Vagina (tissue), 2 donors: ENCODE results near the gene NCEH1. TPM values are rescaled to one million over a fixed set of nuclear protein-coding genes. Genes with fewer than 3 reads are reported as not detected.

Experiments
- DNase-seq, 2 donors: peaks; one replicate each; pipeline ENCODE4 v3.0.0-alpha.2; 2017; ENCODE audit errors: extremely low spot score in 2 of 2
- H3K27ac ChIP-seq: fragments of 200-600 bp; sonication (generic); one replicate; pipeline ENCODE4 v1.5.1; 2019
- H3K27me3 ChIP-seq: fragments of 200-600 bp; sonication (generic); one replicate; pipeline ENCODE4 v1.5.1; 2019
- H3K36me3 ChIP-seq, 2 donors: fragments of 200-600 bp; sonication (generic); one replicate each; pipeline ENCODE4 v1.5.1; 2017 to 2019
- H3K4me1 ChIP-seq: fragments of 200-600 bp; sonication (generic); one replicate; pipeline ENCODE4 v1.5.1; 2019
- H3K4me3 ChIP-seq, 2 donors: fragments of 200-600 bp; sonication (generic); 1 replicate in 1 of 2; 2 replicates in 1 of 2; pipeline ENCODE4 v1.5.1; 2016 to 2019
- H3K9me3 ChIP-seq: fragments of 200-600 bp; sonication (generic); one replicate; pipeline ENCODE4 v1.5.1; 2019
- POLR2A ChIP-seq, 2 donors: fragments of 450-650 bp; IDR thresholded peaks; one replicate each; pipeline ENCODE4 v1.6.1; 2017; ENCODE audit warnings: antibody characterized with exemption in 2 of 2, mild to moderate bottlenecking in 2 of 2, moderate library complexity in 2 of 2
- POLR2AphosphoS5 ChIP-seq, 2 donors: sonication (generic); formaldehyde crosslinking; IDR thresholded peaks; one replicate each; pipeline ENCODE4 v1.9.0; 2017; ENCODE audit warnings: antibody characterized with exemption in 2 of 2, mild to moderate bottlenecking in 2 of 2, low read depth in 1 of 2; ENCODE audit not compliant: insufficient read depth in 1 of 2
- intact Hi-C: fragments of 100-400 bp; cut with DNase I; formaldehyde crosslinking; loops from one replicate; pipeline ENCODE4 v1.15.1; 2023
- small RNA-seq: library from RNA; depleted of rRNA; stranded (forward); fragments of <200 nt; gene quantifications from one replicate; pipeline ENCODE3, GENCODE V24; 2016
- total RNA-seq: library from RNA; depleted of rRNA; stranded (reverse); fragments of >200 nt; gene quantifications from one replicate; pipeline ENCODE4 v1.2.3, GENCODE V29; 2016
- TF ChIP-seq, protein P1 (sequence below), 3 experiments: fragments of 450-650 bp in 2 of 3; fragments of 200-600 bp in 1 of 3; sonication (generic) in 1 of 3; IDR thresholded peaks; one replicate each; pipeline ENCODE4 v1.5.1; 2017 to 2019; ENCODE audit warnings: antibody characterized with exemption in 3 of 3, mild to moderate bottlenecking in 2 of 3, moderate library complexity in 2 of 3

Gene NCEH1
- total RNA-seq, 1 donor from 2014 or later, result 7.4 TPM

DNA sequence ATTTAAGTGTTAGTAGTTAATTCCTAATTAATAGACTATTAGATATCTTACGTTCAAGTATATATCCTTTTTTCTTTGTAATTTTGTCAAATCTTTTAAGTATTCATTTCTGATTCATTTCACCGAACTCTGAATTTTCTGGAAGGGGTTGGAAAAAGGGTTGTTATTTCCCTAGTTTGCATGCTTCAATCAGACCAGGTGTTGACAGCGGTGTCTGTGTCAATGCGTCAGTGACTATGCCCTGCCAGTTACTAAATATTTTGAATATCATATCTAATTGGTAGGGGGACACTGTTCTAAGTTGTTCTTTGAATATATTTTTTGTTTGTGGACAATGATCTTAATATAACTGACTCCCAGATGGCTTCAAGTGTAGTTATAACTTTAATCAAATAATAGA lies 124.9 kb downstream of the NCEH1 start:
- no peak overlapping the region for H3K4me3 ChIP-seq
- intact Hi-C loops, result no loop called here
- H3K27ac ChIP-seq, result peak overlapping the region; percentile 48

DNA sequence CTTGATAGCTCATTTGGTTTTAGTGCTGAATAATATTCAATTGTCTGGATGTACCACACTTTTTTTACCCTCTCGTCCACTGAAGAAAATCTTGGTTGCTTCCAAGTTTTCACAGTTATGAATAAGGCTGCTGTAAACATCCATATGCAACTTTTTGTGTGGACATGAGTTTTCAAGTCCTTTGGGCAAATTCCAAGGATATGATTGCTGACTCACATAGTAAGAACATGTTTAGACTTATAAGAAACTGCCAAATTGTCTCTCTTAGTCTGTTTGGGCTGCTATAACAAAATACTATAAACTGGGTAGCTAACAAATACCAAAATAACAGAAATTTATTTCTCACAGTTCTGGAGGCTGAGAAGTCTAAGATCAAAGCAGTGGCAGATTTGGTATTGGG lies 128.2 kb downstream of the NCEH1 start:
- Histone ChIP-seq H3K27ac (no peak overlapping the region), H3K27me3 (no peaks in the 10 kb centered on the region), H3K36me3 (no peaks in the 10 kb centered on the region), H3K4me3 (no peak overlapping the region), H3K4me1 (peaks cover 57% of the 10 kb centered on the region), H3K9me3 (no peaks in the 10 kb centered on the region)
- DNase-seq, result no peak
- intact Hi-C loops, result no loop called here
- TF ChIP-seq POLR2A (IDR thresholded peaks at IDR 0.05), result no peak

More for the DNA sequence above, 124.9 kb downstream of the NCEH1 start:
- Histone ChIP-seq H3K9me3 (no peaks in the 10 kb centered on the region), H3K4me1 (peaks cover 43% of the 10 kb centered on the region), H3K36me3 (no peaks in the 10 kb centered on the region), H3K27me3 (no peaks in the 10 kb centered on the region)
- TF ChIP-seq POLR2A (IDR thresholded peaks at IDR 0.05), result no peak
- TF ChIP-seq, protein P1, sequence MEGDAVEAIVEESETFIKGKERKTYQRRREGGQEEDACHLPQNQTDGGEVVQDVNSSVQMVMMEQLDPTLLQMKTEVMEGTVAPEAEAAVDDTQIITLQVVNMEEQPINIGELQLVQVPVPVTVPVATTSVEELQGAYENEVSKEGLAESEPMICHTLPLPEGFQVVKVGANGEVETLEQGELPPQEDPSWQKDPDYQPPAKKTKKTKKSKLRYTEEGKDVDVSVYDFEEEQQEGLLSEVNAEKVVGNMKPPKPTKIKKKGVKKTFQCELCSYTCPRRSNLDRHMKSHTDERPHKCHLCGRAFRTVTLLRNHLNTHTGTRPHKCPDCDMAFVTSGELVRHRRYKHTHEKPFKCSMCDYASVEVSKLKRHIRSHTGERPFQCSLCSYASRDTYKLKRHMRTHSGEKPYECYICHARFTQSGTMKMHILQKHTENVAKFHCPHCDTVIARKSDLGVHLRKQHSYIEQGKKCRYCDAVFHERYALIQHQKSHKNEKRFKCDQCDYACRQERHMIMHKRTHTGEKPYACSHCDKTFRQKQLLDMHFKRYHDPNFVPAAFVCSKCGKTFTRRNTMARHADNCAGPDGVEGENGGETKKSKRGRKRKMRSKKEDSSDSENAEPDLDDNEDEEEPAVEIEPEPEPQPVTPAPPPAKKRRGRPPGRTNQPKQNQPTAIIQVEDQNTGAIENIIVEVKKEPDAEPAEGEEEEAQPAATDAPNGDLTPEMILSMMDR (IDR thresholded peaks at IDR 0.05), result no peak
- TF ChIP-seq POLR2AphosphoS5 (IDR thresholded peaks at IDR 0.05; ENCODE audit: insufficient read depth in 1 of 2, low read depth in 1 of 2), result no peak
- no peak for DNase-seq

DNA sequence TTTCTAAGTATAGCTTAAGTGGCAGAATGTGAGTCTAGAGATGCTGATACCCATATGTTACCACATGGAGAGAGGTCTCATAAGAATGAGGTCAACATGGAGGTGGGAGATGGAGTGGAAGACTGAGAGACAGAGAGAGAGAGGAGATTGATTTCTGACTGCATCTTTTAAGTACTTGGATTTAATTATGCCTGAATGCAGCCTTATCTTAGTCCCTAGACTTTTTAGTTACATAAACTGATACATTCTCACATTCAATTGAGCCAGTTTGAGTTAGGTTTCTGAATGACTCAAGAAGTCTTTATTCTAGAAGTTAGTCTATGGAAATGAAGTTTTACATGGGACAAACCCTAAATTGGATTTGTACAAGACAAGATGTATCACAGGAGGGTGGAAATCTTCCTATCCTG lies 129.1 kb downstream of the NCEH1 start:
- H3K4me1 ChIP-seq, result peaks cover 55% of the 10 kb centered on the region

DNA sequence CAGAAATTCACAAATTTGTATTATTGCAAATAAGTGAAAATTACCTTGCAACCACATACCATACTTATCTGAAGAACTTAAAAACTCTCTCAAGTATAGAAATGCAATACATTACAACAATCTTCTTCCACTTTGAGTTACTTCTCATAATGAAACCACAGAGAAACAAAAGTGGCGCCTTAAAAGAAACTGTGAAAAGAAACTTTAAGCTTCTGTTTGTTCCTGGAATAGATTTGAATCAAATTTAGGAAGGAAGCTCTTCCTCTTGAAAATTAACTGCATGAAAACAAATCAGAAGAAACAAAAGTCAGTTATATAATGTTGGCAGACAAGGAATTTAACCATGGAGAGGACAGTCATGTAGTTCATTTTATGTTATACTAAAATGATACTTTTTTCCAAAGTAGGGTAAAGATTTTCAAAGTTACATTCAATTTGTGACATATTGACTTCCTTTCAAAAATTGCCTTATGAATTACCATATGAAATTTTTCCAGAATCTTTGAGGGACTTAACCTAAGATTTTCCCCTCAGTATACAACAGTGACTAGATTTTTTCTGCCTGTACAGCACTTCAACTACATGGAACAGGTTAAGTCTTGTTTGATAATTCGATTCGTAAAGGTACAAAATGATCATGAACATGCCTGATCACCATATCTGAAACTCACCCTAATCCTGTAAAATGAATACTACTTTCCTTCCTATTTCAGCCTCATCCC lies 130.0 kb downstream of the NCEH1 start:
- Histone ChIP-seq H3K27me3 (no peaks in the 10 kb centered on the region), H3K4me3 (no peak overlapping the region), H3K36me3 (no peaks in the 10 kb centered on the region), H3K4me1 (peaks cover 46% of the 10 kb centered on the region), H3K9me3 (no peaks in the 10 kb centered on the region), H3K27ac (peak overlapping the region; percentile 48)
- intact Hi-C loops, result no loop called here
- no peak for DNase-seq
- TF ChIP-seq POLR2A (IDR thresholded peaks at IDR 0.05) (no peak), POLR2AphosphoS5 (IDR thresholded peaks at IDR 0.05; ENCODE audit: insufficient read depth in 1 of 2, low read depth in 1 of 2) (peak in 1 of 2 donors; percentile 48)
- TF ChIP-seq, protein P1 (IDR thresholded peaks at IDR 0.05), result no peak

More for the DNA sequence above, 129.1 kb downstream of the NCEH1 start:
- H3K36me3 ChIP-seq, result no peaks in the 10 kb centered on the region
- no peaks in the 10 kb centered on the region for H3K27me3 ChIP-seq
- TF ChIP-seq POLR2AphosphoS5 (IDR thresholded peaks at IDR 0.05; ENCODE audit: insufficient read depth in 1 of 2, low read depth in 1 of 2), result no peak
- no peak for TF ChIP-seq POLR2A (IDR thresholded peaks at IDR 0.05)
- TF ChIP-seq, protein P1 (IDR thresholded peaks at IDR 0.05), result no peak
- no peak for DNase-seq
- no peaks in the 10 kb centered on the region for H3K9me3 ChIP-seq
- no peak overlapping the region for H3K4me3 ChIP-seq
- intact Hi-C loops, result no loop called here
- H3K27ac ChIP-seq, result peak overlapping the region; percentile 48

Small RNA genes lying within 50 kb of the gene (small RNA-seq; reads per million reads assigned to genes)
- gene RNU6-547P, result not detected

Other genes starting within 250 kb of the NCEH1 start
- gene TNFSF10, start 187.6 kb downstream of the NCEH1 start, total RNA-seq, result 92.8 TPM
- 6.4 TPM for gene ECT2, start 39.7 kb upstream of the NCEH1 start, total RNA-seq